ENCODE measurements around the gene FAM241A. TPM values are rescaled to one million over a fixed set of nuclear protein-coding genes. Genes with fewer than 3 reads are reported as not detected.
A peak's percentile ranks its signal among the peaks of the same experiment; 100 is the strongest.
"Not testable (repeated sequence)": the region's sequence is repeated elsewhere in the genome, so short reads cannot be mapped to it uniquely, and the experiment has no call there.

Gene FAM241A
- polyA plus RNA-seq (ENCODE audit: low read depth in 6 of 6) = 1 to 10 TPM; 1.0 to 1.7 (median 1.4) TPM

- Mint-ChIP-seq H3K27me3 (no peaks in the 10 kb centered on the region), H3K27ac (peak within 1 kb of the TSS; percentile 87 to 99 (median 98)), H3K4me1 (peaks cover 15 to 19% (median 17%) of the 10 kb centered on the region in 3 donors), H3K9me3 (no peaks in the 10 kb centered on the region), H3K4me3 (peak within 1 kb of the TSS; percentile 87 to 99 (median 94)), H3K36me3 (no peaks in the 10 kb centered on the region)
- DNase-seq (peak; percentile 88), ATAC-seq (ENCODE audit: low read depth in 2 of 2) (peak; percentile 89 to 91)
These were observed at the start of gene FAM241A for GRCh38 chr4:112145326-112145789. Gene FAM241A (plus strand): TSS chr4:112145454. CDS start chr4:112145581, 127 bp downstream.

- Mint-ChIP-seq H3K27ac (peak overlapping the region in 1 of 6 donors; percentile 27), H3K9me3 (no peaks in the 10 kb centered on the region), H3K36me3 (no peaks in the 10 kb centered on the region), H3K4me3 (no peak overlapping the region), H3K27me3 (peaks cover 0 to 4% (median 0%) of the 10 kb centered on the region in 3 donors), H3K4me1 (peaks cover 0 to 3% (median 0%) of the 10 kb centered on the region in 3 donors)
- DNase-seq (no peak), ATAC-seq (ENCODE audit: low read depth in 2 of 2) (no peak)
These were observed 46.3 kb upstream of the FAM241A start for GRCh38 chr4:112098841-112099530.

GRCh38 chr4:112099701-112100297 lies 45.5 kb upstream of the FAM241A start:
- Mint-ChIP-seq H3K27ac (no peak overlapping the region), H3K36me3 (no peaks in the 10 kb centered on the region), H3K4me1 (peaks cover 0 to 3% (median 0%) of the 10 kb centered on the region in 3 donors), H3K4me3 (no peak overlapping the region), H3K27me3 (peaks cover 0 to 4% (median 0%) of the 10 kb centered on the region in 3 donors), H3K9me3 (no peaks in the 10 kb centered on the region)
- ATAC-seq (ENCODE audit: low read depth in 2 of 2) (peak; percentile 64), DNase-seq (peak; percentile 28)

- Mint-ChIP-seq H3K4me1 (peaks cover 0 to 3% (median 0%) of the 10 kb centered on the region in 3 donors), H3K4me3 (no peak overlapping the region), H3K9me3 (no peaks in the 10 kb centered on the region), H3K27ac (no peak overlapping the region), H3K36me3 (no peaks in the 10 kb centered on the region), H3K27me3 (peaks cover 0 to 4% (median 0%) of the 10 kb centered on the region in 3 donors)
- DNase-seq = no peak
- ATAC-seq (ENCODE audit: low read depth in 2 of 2) = no peak
These were observed 42.3 kb upstream of the FAM241A start for GRCh38 chr4:112102875-112103370.

GRCh38 chr4:112105201-112105969 lies 39.9 kb upstream of the FAM241A start:
- Mint-ChIP-seq H3K36me3 (no peaks in the 10 kb centered on the region), H3K4me3 (no peak overlapping the region)
- no peak for DNase-seq

GRCh38 chr4:112109360-112110058 lies 35.7 kb upstream of the FAM241A start:
- H3K27ac Mint-ChIP-seq = peak overlapping the region in 2 of 6 donors; percentile 7 to 83
- H3K9me3 Mint-ChIP-seq = no peaks in the 10 kb centered on the region
- no peaks in the 10 kb centered on the region for H3K27me3 Mint-ChIP-seq
- H3K4me3 Mint-ChIP-seq = peak overlapping the region in 3 of 8 donors; percentile 50 to 77 (median 55)
- peaks cover 5 to 7% (median 5%) of the 10 kb centered on the region in 3 donors for H3K4me1 Mint-ChIP-seq
- no peaks in the 10 kb centered on the region for H3K36me3 Mint-ChIP-seq
- peak; percentile 40 to 47 for ATAC-seq (ENCODE audit: low read depth in 2 of 2)
- no peak for DNase-seq

More at GRCh38 chr4:112105201-112105969, 39.9 kb upstream of the FAM241A start:
- H3K27ac Mint-ChIP-seq = peak overlapping the region in 2 of 6 donors; percentile 27
- H3K9me3 Mint-ChIP-seq = no peaks in the 10 kb centered on the region
- H3K27me3 Mint-ChIP-seq = no peaks in the 10 kb centered on the region
- H3K4me1 Mint-ChIP-seq = peaks cover 5 to 7% (median 5%) of the 10 kb centered on the region in 3 donors
- no peak for ATAC-seq (ENCODE audit: low read depth in 2 of 2)

GRCh38 chr4:112110059-112110425 lies 35.2 kb upstream of the FAM241A start:
- Mint-ChIP-seq H3K9me3 (no peaks in the 10 kb centered on the region), H3K27ac (peak overlapping the region in 2 of 6 donors; percentile 7 to 83), H3K36me3 (no peaks in the 10 kb centered on the region), H3K27me3 (no peaks in the 10 kb centered on the region), H3K4me1 (peaks cover 5 to 7% (median 5%) of the 10 kb centered on the region in 3 donors), H3K4me3 (peak overlapping the region in 3 of 8 donors; percentile 50 to 77 (median 55))
- no peak for DNase-seq
- ATAC-seq (ENCODE audit: low read depth in 2 of 2) = no peak

GRCh38 chr4:112111306-112111705 lies 33.9 kb upstream of the FAM241A start:
- ATAC-seq (ENCODE audit: low read depth in 2 of 2) (no peak), DNase-seq (no peak)
- H3K4me3 Mint-ChIP-seq = no peak overlapping the region

GRCh38 chr4:112112095-112112494 lies 33.2 kb upstream of the FAM241A start:
- not testable (repeated sequence) for H3K4me3 Mint-ChIP-seq; DNase-seq; H3K4me1 Mint-ChIP-seq; H3K27me3 Mint-ChIP-seq; H3K9me3 Mint-ChIP-seq; ATAC-seq (ENCODE audit: low read depth in 2 of 2); H3K36me3 Mint-ChIP-seq
- peak overlapping the region in 1 of 6 donors; percentile 56 for H3K27ac Mint-ChIP-seq

More at GRCh38 chr4:112111306-112111705, 33.9 kb upstream of the FAM241A start:
- Mint-ChIP-seq H3K27me3 (no peaks in the 10 kb centered on the region), H3K9me3 (no peaks in the 10 kb centered on the region), H3K27ac (no peak overlapping the region), H3K4me1 (peaks cover 5 to 7% (median 5%) of the 10 kb centered on the region in 3 donors), H3K36me3 (no peaks in the 10 kb centered on the region)

GRCh38 chr4:112112590-112113170 lies 32.6 kb upstream of the FAM241A start:
- no peaks in the 10 kb centered on the region for H3K9me3 Mint-ChIP-seq
- H3K4me1 Mint-ChIP-seq = peaks cover 5 to 7% (median 5%) of the 10 kb centered on the region in 3 donors
- H3K36me3 Mint-ChIP-seq = no peaks in the 10 kb centered on the region
- H3K4me3 Mint-ChIP-seq = peak overlapping the region in 1 of 8 donors; percentile 35
- H3K27ac Mint-ChIP-seq = no peak overlapping the region
- H3K27me3 Mint-ChIP-seq = no peaks in the 10 kb centered on the region
- no peak for ATAC-seq (ENCODE audit: low read depth in 2 of 2)
- DNase-seq = no peak

GRCh38 chr4:112113864-112114263 lies 31.4 kb upstream of the FAM241A start:
- H3K9me3 Mint-ChIP-seq = no peaks in the 10 kb centered on the region
- H3K27ac Mint-ChIP-seq = no peak overlapping the region
- no peak for DNase-seq

GRCh38 chr4:112114452-112114851 lies 30.8 kb upstream of the FAM241A start:
- H3K9me3 Mint-ChIP-seq = peaks cover 0 to under 1% (median 0%) of the 10 kb centered on the region in 7 donors
- H3K27me3 Mint-ChIP-seq = no peaks in the 10 kb centered on the region
- no peak for DNase-seq
- H3K4me1 Mint-ChIP-seq = peaks cover 7 to 10% (median 8%) of the 10 kb centered on the region in 3 donors
- H3K27ac Mint-ChIP-seq = no peak overlapping the region
- H3K36me3 Mint-ChIP-seq = no peaks in the 10 kb centered on the region
- no peak overlapping the region for H3K4me3 Mint-ChIP-seq
- ATAC-seq (ENCODE audit: low read depth in 2 of 2) = no peak

More at GRCh38 chr4:112113864-112114263, 31.4 kb upstream of the FAM241A start:
- no peak overlapping the region for H3K4me3 Mint-ChIP-seq
- no peaks in the 10 kb centered on the region for H3K36me3 Mint-ChIP-seq
- ATAC-seq (ENCODE audit: low read depth in 2 of 2) = no peak
- no peaks in the 10 kb centered on the region for H3K27me3 Mint-ChIP-seq
- peaks cover 7 to 8% (median 8%) of the 10 kb centered on the region in 3 donors for H3K4me1 Mint-ChIP-seq
